Measurements from ENCODE around the gene TJAP1.

GRCh38 chr6:43494766-43495165 lies 17.4 kb downstream of the TJAP1 start:
- TF ChIP-seq BACH2 (CRISPR knock-in tag; IDR thresholded peaks at IDR 0.05; ENCODE audit: borderline replicate concordance) (no peak), CREB5 (CRISPR knock-in tag; IDR thresholded peaks at IDR 0.05; ENCODE audit: low read depth) (no peak)
